ELF-1 (cell line): ENCODE measurements around the gene TMEM200C.
A peak's percentile ranks its signal among the peaks of the same experiment; 100 is the strongest.

Source experiments
- DNase-seq: peaks from one replicate; pipeline ENCODE4 v3.0.0-alpha.2; 2016; ENCODE audit warnings: low read depth, low spot score

The TMEM200C gene

GRCh38 chr18:5895299-5895875 lies at the start of gene TMEM200C:
TSS of gene TMEM200C (minus strand) at chr18:5895522. CDS start at chr18:5892063, 3,459 bp downstream.
- DNase-seq, result no peak

GRCh38 chr18:5944448-5944847 lies 49.1 kb upstream of the TMEM200C start:
- DNase-seq, result no peak

- DNase-seq, result no peak
These were observed 48.2 kb upstream of the TMEM200C start for GRCh38 chr18:5943514-5943913.

GRCh38 chr18:5942591-5942990 lies 47.3 kb upstream of the TMEM200C start:
- DNase-seq, result no peak

GRCh38 chr18:5941890-5942289 lies 46.6 kb upstream of the TMEM200C start:
- DNase-seq, result peak; percentile 31

GRCh38 chr18:5939801-5940667 lies 44.7 kb upstream of the TMEM200C start:
- no peak for DNase-seq

GRCh38 chr18:5937795-5938194 lies 42.5 kb upstream of the TMEM200C start:
- no peak for DNase-seq

GRCh38 chr18:5937121-5937520 lies 41.8 kb upstream of the TMEM200C start:
- DNase-seq, result no peak

GRCh38 chr18:5930789-5931188 lies 35.5 kb upstream of the TMEM200C start:
- no peak for DNase-seq

GRCh38 chr18:5918205-5918858 lies 23.0 kb upstream of the TMEM200C start:
- DNase-seq, result no peak

GRCh38 chr18:5914951-5915350 lies 19.6 kb upstream of the TMEM200C start:
- no peak for DNase-seq

GRCh38 chr18:5914016-5914415 lies 18.7 kb upstream of the TMEM200C start:
- no peak for DNase-seq

- DNase-seq, result no peak
These were observed 17.2 kb upstream of the TMEM200C start for GRCh38 chr18:5912566-5912965.

- DNase-seq, result no peak
These were observed 13.8 kb upstream of the TMEM200C start for GRCh38 chr18:5909125-5909524.

GRCh38 chr18:5903386-5903785 lies 8.1 kb upstream of the TMEM200C start:
- DNase-seq, result no peak

GRCh38 chr18:5900262-5900661 lies 4.9 kb upstream of the TMEM200C start:
- no peak for DNase-seq

GRCh38 chr18:5899835-5900234 lies 4.5 kb upstream of the TMEM200C start:
- DNase-seq, result no peak

- peak; percentile 61 for DNase-seq
These were observed 786 bp upstream of the TMEM200C start for GRCh38 chr18:5895876-5896740.

- peak; percentile 28 for DNase-seq
These were observed 567 bp downstream of the TMEM200C start for GRCh38 chr18:5894611-5895298.

GRCh38 chr18:5893956-5894610 lies 1.2 kb downstream of the TMEM200C start:
- DNase-seq, result peak; percentile 5
